DMS153 treated with DMSO at 0.1 percent for 48 hours (cell line): ENCODE data around the gene BSG.

Source experiments
- DNase-seq: peaks from one replicate; lab custom pipeline; 2025; ENCODE audit not compliant: unreplicated experiment; lab: John Stamatoyannopoulos, UW

BSG gene

DNA sequence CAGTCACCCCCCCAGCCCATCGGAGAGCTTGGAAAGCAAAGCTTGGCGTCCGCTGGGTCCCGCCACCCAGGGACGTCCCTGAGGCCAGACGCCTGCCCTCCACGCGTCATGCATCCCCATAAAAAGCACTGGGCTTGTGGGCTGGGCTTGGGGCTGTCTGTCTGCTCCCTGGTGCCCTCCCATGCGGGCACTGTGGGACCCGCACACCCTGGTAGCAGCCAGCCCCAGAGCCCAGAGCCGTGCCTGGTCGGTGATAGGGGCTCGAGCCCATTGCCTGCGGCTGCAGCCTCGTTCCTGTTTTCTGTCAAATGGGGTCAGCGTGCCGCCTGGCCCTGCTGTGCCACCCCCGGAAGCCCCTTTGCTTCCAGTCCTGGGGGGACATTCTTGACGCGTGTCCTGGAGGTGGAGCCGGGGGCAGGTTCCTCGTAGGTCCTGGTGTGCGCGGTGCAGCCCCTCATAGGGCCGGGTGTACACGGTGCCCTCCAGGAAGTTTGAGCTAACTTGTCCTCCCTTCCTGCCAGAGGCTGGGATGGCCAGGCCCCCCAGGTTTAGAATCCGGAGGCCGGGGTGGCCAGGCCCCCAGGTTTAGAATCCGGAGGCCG lies 32.9 kb upstream of the BSG start:
- DNase-seq, result no peak

DNA sequence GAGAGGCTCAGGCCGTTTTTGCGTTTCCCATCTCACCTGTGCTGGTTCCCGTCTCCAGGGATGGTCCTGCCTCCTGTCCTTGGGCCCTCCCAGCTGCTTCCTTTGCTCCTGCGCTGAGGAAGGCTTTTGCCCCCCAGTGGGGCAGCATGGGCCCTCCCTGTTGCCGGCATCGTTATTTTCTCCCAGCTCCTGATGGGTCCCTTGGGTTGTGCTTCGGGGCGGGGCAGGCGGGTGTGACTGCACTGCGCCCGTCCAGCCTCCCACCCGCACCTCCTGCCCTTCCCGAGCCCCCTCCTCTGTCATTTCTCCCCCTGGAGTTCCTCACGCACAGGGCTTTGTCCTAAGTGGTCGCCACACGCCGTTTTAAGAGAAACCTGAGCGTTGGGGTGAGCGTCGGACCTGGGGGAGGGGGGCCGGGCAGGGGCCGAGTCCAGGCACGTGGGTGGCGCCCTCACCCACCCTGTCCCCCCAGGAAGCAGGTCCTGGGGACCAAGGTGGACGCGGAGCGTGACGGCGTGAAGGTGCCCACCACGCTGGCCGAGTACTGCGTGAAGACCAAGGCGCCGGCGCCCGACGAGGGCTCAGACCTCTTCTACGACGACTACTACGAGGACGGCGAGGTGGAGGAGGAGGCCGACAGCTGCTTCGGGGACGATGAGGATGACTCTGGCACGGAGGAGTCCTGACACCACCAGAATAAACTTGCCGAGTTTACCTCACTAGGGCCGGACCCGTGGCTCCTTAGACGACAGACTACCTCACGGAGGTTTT lies 31.3 kb upstream of the BSG start:
- no peak for DNase-seq

DNA sequence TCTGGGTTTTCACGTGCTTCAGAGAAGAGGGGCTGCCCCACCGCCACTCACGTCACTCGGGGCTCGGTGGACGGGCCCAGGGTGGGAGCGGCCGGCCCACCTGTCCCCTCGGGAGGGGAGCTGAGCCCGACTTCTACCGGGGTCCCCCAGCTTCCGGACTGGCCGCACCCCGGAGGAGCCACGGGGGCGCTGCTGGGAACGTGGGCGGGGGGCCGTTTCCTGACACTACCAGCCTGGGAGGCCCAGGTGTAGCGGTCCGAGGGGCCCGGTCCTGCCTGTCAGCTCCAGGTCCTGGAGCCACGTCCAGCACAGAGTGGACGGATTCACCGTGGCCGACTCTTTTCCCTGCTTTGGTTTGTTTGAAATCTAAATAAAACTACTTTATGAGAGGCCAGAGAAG lies 30.7 kb upstream of the BSG start:
- DNase-seq, result no peak

DNA sequence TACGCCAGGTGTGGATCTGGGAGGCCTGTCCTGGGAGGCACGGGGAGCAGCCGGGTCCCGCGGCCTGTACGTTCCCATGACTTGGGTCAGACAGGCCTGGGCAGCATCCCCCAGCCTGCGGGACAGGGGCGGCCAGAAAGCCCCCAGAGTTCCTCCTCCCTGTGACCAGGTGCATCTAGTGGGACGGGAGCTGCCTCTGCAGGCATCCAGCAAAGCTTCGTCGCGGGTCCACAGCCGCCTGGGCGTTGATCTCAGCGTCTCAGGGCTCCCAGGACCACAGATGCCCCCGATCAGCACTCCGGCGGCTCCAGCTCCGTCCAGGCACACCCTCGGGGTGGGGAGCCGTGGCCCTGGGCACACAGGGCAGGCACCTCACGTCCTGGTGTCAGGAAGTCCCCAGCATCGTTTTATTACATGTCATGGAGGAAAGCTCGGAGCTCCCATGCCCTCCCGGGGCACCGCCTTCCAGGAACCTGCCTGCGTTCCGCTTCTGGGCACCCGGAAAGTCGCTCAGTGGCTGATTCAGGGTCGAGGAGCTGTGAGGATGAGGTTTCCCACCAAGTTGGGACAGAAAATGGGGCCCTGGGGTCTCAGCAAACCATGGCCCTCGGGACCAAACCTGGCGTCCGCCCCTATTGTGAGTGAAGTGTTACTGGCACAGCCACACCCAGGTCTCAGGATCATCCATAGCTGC lies 30.1 kb upstream of the BSG start:
- no peak for DNase-seq

DNA sequence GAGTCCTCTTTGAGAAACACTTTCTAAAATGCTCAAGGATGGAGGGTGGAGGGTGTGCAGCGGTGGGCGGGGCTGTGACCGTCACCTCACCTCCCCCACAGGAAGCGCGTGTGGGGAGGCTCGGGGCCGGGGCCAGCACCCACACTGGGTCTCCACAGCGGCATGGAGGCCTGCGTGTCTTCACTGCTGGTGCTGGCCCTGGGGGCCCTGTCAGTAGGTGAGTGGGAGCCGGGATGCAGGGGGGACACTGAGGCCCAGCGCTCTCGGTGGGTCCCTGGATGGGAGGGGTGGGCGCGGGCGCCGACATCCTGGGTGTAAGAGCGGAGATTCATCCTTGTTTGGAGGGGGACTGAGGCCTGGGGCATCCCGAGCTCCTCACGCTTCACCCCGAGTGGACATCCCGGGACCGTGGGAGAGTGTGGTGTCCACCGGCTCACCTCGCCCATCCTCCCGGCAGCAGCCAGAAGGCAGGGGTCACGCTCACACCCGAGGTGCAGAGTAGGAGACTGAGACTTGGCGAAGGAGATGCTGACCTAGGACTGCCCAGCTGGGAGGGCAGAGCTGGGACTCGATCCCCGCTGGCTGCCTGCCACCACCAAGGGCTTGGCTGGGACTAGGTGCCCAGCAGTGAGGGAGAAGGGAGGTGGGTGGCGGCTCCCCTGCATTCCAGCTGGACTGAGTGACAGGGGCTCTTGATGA lies 28.3 kb upstream of the BSG start, which contains the start of gene GZMM:
TSS of gene GZMM (plus strand) at position 144 of the 699 bp plus-strand sequence. CDS start at position 163, 19 bp downstream.
- no peak for DNase-seq

DNA sequence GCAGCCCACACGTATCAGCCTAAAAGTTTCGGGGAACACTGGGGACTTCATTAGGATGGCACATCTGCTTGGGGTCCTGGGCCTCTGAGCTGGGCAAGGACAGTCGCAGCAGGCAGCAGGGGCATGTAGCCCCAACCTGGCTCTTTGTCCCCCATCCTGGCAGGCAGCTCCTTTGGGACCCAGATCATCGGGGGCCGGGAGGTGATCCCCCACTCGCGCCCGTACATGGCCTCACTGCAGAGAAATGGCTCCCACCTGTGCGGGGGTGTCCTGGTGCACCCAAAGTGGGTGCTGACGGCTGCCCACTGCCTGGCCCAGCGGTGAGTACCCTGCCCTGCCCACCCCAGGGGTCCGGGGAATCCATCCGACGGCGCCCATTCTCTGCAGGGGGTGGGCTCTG lies 25.3 kb upstream of the BSG start:
- no peak for DNase-seq

DNA sequence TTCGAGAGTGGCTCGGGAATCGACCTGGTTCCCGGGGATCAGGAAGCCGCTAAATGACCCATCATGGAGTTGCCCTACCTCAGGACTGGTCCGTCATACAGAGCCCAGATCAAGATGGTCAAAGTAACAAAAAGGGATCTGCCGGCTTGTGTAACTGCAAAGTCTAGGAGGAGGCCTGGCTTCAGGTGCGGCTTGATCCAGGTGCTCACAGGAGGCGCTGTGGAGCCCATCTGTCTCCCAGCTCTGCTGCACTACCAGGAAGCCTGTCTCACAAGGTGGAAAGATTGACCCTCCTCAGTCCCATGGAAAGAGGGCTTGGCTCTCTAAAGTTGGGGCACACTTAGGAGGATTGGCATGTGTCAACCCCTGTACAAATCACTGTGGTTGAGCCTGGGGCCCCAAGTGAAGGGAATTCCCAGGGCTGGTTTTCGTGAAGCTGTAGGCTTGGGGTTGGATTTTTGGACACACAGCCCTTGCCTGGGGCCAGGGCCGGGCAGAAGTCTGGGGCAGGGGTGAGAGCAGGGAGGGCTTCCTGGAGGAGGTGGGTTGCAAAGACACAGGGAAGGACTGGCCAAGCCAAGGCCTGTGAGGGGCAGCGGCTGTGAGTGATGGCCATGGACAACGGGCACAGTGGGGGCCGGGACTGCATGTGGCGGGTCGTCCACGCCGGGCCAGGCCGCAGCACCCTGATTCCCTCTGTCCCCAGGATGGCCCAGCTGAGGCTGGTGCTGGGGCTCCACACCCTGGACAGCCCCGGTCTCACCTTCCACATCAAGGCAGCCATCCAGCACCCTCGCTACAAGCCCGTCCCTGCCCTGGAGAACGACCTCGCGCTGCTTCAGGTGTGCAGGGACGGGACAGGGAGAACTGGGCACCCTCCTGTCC lies 24.3 kb upstream of the BSG start:
- no peak for DNase-seq

DNA sequence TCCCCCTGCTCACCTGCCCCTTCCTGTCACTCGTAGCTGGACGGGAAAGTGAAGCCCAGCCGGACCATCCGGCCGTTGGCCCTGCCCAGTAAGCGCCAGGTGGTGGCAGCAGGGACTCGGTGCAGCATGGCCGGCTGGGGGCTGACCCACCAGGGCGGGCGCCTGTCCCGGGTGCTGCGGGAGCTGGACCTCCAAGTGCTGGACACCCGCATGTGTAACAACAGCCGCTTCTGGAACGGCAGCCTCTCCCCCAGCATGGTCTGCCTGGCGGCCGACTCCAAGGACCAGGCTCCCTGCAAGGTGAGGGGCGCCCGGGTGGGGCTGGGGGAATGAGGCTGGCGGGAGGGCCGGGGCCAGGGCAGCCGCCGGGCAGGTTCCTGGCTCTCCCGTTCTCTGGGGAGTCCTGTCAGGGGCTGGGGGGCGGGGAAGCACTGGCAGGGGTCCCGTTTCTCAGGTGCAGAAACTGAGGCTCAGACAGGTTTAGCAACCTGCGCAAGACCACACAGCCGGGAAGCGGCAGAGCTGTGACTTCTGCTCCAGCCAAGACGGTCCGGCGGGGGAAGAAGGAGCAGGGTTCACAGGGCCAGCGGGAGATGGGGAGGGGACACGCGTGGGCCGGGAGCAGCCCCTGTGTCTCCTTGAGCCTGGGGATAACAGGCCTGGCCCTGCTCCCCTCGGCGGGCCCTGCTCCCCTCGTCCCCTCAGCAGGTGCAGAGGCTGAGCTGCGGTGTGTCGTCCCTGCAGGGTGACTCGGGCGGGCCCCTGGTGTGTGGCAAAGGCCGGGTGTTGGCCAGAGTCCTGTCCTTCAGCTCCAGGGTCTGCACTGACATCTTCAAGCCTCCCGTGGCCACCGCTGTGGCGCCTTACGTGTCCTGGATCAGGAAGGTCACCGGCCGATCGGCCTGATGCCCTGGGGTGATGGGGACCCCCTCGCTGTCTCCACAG lies 23.2 kb upstream of the BSG start:
- no peak for DNase-seq

DNA sequence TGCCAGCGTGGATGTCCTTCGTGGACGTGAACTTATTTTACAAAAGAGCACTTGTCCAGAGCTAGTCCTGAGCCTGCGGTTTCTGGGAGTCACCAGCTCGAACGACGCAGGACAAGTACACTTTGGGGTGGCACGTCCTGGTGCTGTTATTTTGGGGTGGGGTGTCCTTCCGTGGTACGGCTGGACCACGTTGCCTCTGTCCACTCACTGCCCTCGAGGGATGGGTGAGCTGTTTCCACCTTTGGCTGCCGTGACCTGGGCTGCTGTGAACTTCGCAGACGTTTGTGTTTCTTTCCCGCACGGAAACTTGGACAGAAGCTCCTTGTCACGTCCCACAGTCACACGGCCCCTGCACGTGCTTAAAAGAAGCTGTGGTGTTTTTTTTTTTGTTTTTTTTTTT lies 17.6 kb upstream of the BSG start:
- no peak for DNase-seq

DNA sequence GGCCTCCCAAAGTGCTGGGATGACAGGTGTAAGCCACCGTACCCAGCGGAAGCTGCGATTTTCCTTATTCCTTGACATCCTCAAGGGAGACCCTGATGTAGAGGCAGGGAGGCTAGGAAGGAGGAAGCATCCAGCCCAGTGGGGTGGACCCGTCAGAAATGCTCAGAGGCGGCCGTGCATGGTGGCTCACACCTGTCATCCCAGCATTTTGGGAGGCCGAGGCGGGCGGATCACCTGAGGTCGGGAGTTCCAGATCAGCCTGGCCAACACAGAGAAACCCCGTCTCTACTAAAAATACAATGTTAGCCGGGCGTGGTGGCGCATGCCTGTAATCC lies 17.0 kb upstream of the BSG start:
- DNase-seq, result no peak

DNA sequence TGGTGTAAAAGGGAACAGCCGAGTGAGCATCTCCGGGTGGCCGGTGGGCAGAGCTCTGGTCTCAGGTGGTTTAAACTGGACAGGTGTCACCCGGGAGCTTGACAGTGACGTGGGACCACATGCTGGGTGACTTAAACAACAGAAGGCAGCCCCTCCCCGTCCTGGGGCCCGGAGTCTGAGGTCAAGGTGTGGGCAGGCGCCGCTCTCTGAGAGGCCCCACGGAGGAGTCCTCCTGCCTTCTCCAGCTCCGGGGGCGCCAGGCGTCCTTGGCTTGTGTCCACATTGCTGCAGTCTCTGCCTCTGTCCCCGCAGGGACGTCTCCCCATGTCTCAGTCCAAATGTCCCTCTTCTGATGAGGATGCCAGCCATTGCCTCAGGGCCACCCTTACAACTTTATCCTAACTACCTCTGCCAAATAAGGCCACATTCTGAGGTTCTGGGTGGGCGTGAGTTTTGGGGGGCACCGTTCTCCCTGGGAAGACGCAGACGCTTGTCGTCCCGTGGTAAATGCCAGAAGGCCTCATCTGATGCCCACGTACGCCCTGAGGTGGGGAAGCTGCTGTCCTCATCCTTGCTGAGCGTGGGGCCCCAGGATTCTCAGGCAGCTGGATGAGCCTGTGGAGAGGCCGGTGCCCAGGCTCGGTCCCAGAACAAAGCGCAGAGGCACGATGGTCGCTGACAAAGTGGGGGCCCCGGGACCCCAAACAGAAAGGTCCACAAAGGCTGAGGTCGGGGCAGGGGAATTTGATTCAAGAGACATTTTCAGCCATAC lies 15.6 kb upstream of the BSG start:
- DNase-seq, result no peak

DNA sequence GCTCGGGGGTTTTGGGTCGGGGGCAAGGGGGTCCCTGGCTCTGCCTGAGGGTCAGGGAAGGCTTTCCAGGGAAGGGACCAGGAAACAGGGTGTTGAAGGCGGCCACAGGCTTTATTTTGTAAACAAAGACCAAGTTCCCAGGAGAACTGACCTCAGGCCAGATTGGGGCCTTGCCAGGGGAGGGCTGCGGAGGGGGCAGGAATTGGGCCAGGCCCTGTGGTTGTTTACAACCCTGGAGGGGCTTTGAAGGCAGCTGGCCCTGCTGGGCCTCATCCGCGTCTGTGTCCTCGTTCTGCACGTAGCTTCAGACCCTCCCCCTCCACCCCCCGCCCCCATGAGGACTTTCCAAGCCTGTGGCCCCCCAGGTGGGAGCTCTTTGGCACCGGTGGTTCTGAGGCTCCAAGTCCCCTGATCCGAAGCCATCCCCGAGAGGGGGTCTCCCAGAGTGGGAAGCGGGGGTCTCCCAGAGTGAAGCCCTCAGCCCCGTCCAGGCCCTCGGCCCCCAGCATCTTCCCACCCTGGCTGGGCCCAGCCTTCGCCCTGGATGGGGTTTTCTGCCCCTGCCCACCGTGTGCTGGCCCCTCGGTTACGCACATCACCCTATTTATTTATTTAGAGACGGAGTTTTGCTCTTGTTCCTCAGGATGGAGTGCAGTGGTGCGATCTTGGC lies 13.5 kb upstream of the BSG start:
- no peak for DNase-seq

DNA sequence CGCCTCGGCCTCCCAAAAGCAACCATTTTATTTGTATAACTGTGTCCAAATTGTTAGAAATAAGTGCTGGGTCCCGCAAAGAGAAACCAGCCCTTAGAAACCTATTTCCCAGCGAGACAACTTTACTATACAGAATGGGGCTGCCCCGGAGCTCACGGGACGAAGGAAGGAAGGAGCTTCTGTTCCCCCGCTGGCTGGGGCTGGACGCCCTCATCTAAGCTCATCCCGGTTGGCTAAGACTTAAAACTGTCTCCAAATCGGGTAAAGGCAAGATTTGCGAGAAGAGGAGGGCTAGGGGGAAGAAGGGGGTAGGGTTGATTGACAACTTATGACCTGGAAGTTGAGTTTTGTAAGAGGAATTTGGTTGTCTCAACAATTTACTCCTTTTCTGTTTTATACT lies 12.3 kb upstream of the BSG start:
- no peak for DNase-seq

DNA sequence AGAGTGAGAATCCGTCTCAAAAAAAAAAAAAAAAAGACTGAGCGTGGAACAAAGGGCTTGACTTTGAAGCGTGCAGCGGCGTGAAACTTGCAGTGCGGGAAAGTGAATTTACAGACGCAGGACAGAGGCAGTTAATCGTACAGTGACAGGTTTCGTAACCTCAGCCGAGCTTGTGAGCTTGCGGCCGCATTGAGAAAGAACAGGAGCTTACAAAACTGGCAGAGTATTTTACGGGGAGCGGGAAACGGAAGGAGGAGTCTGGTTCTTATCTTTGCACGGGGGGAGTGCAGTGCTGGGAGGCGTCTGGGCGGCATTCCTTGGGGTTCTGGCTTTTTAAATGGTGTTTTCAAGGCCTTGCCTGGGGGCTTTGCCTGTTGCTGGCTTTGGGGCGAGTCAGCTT lies 6.0 kb upstream of the BSG start:
- DNase-seq, result no peak

DNA sequence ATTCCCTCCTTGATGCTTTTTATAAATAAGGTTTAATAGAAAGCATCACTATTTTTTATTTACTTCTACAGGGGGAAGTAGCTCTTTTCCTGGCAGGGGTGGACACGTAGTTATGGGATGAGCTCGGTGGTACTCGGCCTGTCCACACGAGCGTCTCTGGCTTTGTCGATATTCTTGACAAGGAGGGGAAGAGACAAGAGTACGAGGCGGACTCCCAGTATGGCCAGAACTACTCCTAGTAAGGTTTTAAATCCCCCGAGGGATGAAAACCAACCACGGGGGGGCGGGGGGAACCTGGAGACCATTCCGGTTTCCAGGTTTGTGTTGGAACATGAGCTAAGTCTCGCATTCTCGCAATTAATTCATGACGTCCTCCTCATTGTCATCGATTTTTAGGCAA lies 5.6 kb upstream of the BSG start:
- DNase-seq, result no peak

DNA sequence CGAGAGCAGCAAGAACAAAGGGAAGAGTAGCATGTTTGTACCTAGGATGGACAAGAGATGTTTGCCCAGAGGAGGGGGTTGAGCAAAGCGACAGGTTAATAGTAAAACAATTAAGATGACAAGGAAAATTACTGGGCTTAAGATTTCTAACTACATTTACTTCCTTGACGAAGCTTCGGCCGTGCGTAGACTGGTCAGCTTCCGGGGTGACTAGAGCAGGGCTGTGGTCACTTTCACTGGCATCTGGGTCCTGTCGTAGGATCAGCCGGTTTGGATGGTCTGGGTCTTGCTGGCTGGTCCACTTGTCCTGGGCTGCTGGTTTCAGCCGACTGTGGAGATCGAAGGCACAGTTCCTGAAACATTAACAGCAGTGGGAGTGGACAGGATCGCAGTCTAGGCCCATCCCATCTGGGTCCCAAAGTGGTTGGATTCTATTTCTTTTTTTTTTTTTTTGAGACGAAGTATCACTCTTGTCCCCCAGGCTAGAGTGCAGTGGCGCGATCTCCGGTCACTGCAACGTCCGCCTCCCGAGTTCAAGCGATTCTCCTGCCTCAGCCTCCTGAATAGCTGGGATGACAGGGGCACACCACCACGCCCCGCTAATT lies 5.0 kb upstream of the BSG start:
- DNase-seq, result no peak

DNA sequence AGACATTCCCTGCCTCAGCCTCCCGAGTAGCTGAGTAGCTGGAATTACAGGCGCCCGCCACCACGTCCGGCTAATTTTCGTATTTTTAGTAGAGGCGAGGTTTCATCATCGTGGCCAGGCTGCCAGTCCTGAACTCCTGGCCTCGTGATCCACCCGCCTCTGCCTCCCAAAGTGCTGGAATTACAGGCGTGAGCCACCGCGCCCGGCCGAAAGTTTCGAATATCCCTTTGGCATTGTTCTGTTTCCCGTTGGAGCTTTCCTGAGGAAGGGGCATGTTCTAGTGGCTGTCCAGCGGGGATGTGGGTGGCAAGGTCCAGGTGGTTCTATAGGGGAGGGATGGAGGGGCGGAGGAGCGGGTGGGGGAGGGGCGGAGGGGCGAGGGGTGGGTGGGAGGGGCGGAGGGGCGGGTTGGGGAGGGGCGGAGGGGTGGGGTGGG lies 2.1 kb upstream of the BSG start:
- DNase-seq, result no peak
